CD4-positive, alpha-beta T cell (primary cell): ENCODE data around the gene OR51B5. TPM values are rescaled to one million over a fixed set of nuclear protein-coding genes. Genes with fewer than 3 reads are reported as not detected.
"Not testable (repeated sequence)": the region's sequence is repeated elsewhere in the genome, so short reads cannot be mapped to it uniquely, and the experiment has no call there.

Experiments used
- ATAC-seq: fragments of 200-7000 bp; cut with Tn5 transposase; one replicate; pipeline ENCODE4 v1.10.0; 2022; ENCODE audit warnings: mild to moderate bottlenecking; ENCODE audit not compliant: poor library complexity
- CTCF ChIA-PET: fragments of 350-600 bp; sonication (Branson Sonifier 250); formaldehyde crosslinking; loops from one replicate; lab custom pipeline; 2021; ENCODE audit warnings: antibody characterized with exemption, inconsistent platforms; lab: Charles Lee
- POLR2A ChIA-PET: fragments of 350-600 bp; sonication (Branson Sonifier 250); formaldehyde crosslinking; loops from one replicate; lab custom pipeline; 2021; ENCODE audit warnings: antibody characterized with exemption, inconsistent platforms; lab: Charles Lee
- DNase-seq, 14 experiments: peaks; one replicate each; pipeline ENCODE4 v3.0.0-alpha.2; 2013 to 2020; ENCODE audit warnings: mixed read lengths in 2 of 14
- H3K27ac ChIP-seq, 2 donors: one replicate each; pipeline versions ENCODE4 v1.5.1 to v1.7.0; 2013; ENCODE audit warnings: low read length in 2 of 2, low read depth in 1 of 2, mild to moderate bottlenecking in 1 of 2
- H3K27me3 ChIP-seq, 2 experiments: 1 replicate in 1 of 2; 2 replicates in 1 of 2; pipeline versions ENCODE4 v1.6.1 to v1.7.0; 2013; ENCODE audit warnings: low read length in 2 of 2, control low read depth in 1 of 2, mild to moderate bottlenecking in 1 of 2, moderate library complexity in 1 of 2; ENCODE audit not compliant: insufficient read depth in 2 of 2, control insufficient read depth in 1 of 2
- H3K36me3 ChIP-seq: one replicate; pipeline ENCODE4 v1.6.1; 2013; ENCODE audit warnings: low read length, control low read depth; ENCODE audit not compliant: insufficient read depth
- H3K4me1 ChIP-seq: one replicate; pipeline ENCODE4 v1.6.1; 2013; ENCODE audit warnings: low read length, control low read depth; ENCODE audit not compliant: insufficient read depth
- H3K4me3 ChIP-seq: one replicate; pipeline ENCODE4 v1.5.1; 2013; ENCODE audit warnings: mild to moderate bottlenecking, low read length, moderate library complexity
- H3K9me3 ChIP-seq, 2 experiments: 1 replicate in 1 of 2; 2 replicates in 1 of 2; pipeline versions ENCODE4 v1.6.1 to v1.7.0; 2013; ENCODE audit warnings: low read length in 2 of 2, mild to moderate bottlenecking in 2 of 2, control low read depth in 1 of 2, moderate library complexity in 1 of 2; ENCODE audit not compliant: control insufficient read depth in 1 of 2, insufficient read depth in 1 of 2
- H3K27ac Mint-ChIP-seq: one replicate; pipeline ENCODE4 v1.8.0; 2020; ENCODE audit warnings: mixed read lengths
- H3K27me3 Mint-ChIP-seq: one replicate; pipeline ENCODE4 v1.8.0; 2021; ENCODE audit warnings: mixed read lengths
- H3K36me3 Mint-ChIP-seq: one replicate; pipeline ENCODE4 v1.8.0; 2021; ENCODE audit warnings: low read depth, mixed read lengths
- H3K4me1 Mint-ChIP-seq: one replicate; pipeline ENCODE4 v1.8.0; 2021; ENCODE audit warnings: low read depth, mixed read lengths
- H3K4me3 Mint-ChIP-seq: one replicate; pipeline ENCODE4 v1.8.0; 2020; ENCODE audit warnings: mild to moderate bottlenecking, mixed read lengths
- H3K9me3 Mint-ChIP-seq: one replicate; pipeline ENCODE4 v1.8.0; 2020; ENCODE audit warnings: mixed read lengths
- CTCF ChIP-seq: fragments of 200-600 bp; IDR thresholded peaks from one replicate; pipeline ENCODE4 v1.8.0; 2022; ENCODE audit warnings: antibody characterized with exemption, mild to moderate bottlenecking
- intact Hi-C, 2 experiments: fragments of 100-400 bp; cut with DNase I in 1 of 2; cut with micrococcal nuclease in 1 of 2; formaldehyde crosslinking; loops; one replicate each; pipeline versions ENCODE4 v1.15.1 to v1.9.0; 2023 to 2025; cut with DNase I, micrococcal nuclease
- total RNA-seq, 174 experiments: library from RNA in 2 of 174; stranded (reverse) in 2 of 174; gene quantifications; one replicate each; pipeline ENCODE4 v1.2.3 and lab custom pipeline; 2021 to 2026

The OR51B5 gene
- total RNA-seq, 2 experiments from 2014 or later = 0.30 TPM; not detected in 1

- H3K36me3 Mint-ChIP-seq = no peaks in the 10 kb centered on the region
- CTCF ChIA-PET = no interaction called here
- DNase-seq (no peak), ATAC-seq (no peak)
- POLR2A ChIA-PET = no interaction called here
- peaks cover 3% of the 10 kb centered on the region for H3K27me3 Mint-ChIP-seq
- intact Hi-C loops = no loop called here
- Histone ChIP-seq H3K9me3 (peaks cover 0 to 7% of the 10 kb centered on the region in 2 experiments), H3K27me3 (no peaks in the 10 kb centered on the region), H3K27ac (no peak overlapping the region), H3K36me3 (no peaks in the 10 kb centered on the region), H3K4me3 (no peak overlapping the region), H3K4me1 (no peaks in the 10 kb centered on the region)
- H3K9me3 Mint-ChIP-seq = no peaks in the 10 kb centered on the region
- no peak overlapping the region for H3K4me3 Mint-ChIP-seq
- H3K4me1 Mint-ChIP-seq = no peaks in the 10 kb centered on the region
- no peak overlapping the region for H3K27ac Mint-ChIP-seq
- no peak for TF ChIP-seq CTCF
These were observed 44.9 kb downstream of the OR51B5 start for GRCh38 chr11:5298451-5298850.

- no peak overlapping the region for H3K4me3 ChIP-seq
- H3K27ac ChIP-seq = no peak overlapping the region
- DNase-seq (no peak), ATAC-seq (no peak)
- ChIA-PET CTCF (no interaction called here), POLR2A (no interaction called here)
- TF ChIP-seq CTCF = no peak
- Mint-ChIP-seq H3K4me1 (no peaks in the 10 kb centered on the region), H3K27me3 (peaks cover 3% of the 10 kb centered on the region), H3K9me3 (no peaks in the 10 kb centered on the region), H3K4me3 (no peak overlapping the region), H3K27ac (no peak overlapping the region), H3K36me3 (no peaks in the 10 kb centered on the region)
- intact Hi-C loops = no loop called here
- no peaks in the 10 kb centered on the region for H3K4me1 ChIP-seq
- H3K36me3 ChIP-seq = no peaks in the 10 kb centered on the region
- H3K9me3 ChIP-seq = peaks cover 0 to 7% of the 10 kb centered on the region in 2 experiments
- no peaks in the 10 kb centered on the region for H3K27me3 ChIP-seq
These were observed 45.5 kb downstream of the OR51B5 start for GRCh38 chr11:5297721-5298323.

GRCh38 chr11:5294342-5294995 lies 48.9 kb downstream of the OR51B5 start:
- POLR2A ChIA-PET, H3K27me3 Mint-ChIP-seq, H3K4me1 ChIP-seq, H3K36me3 ChIP-seq, ATAC-seq, H3K4me1 Mint-ChIP-seq, H3K4me3 Mint-ChIP-seq, CTCF ChIA-PET, H3K36me3 Mint-ChIP-seq, H3K27ac ChIP-seq, H3K4me3 ChIP-seq, intact Hi-C loops, H3K9me3 Mint-ChIP-seq, H3K27me3 ChIP-seq, DNase-seq, H3K27ac Mint-ChIP-seq, H3K9me3 ChIP-seq: not testable (repeated sequence)
